Mucosa of gallbladder (tissue), 1 donor: ENCODE results near the gene TDRD7. TPM values are rescaled to one million over a fixed set of nuclear protein-coding genes. Genes with fewer than 3 reads are reported as not detected.
A peak's percentile ranks its signal among the peaks of the same experiment; 100 is the strongest.

ENCODE experiments used
- DNase-seq: peaks from one replicate; pipeline ENCODE4 v3.0.0-alpha.2; 2020; ENCODE audit warnings: low spot score
- total RNA-seq: library from RNA; stranded (reverse); gene quantifications from one replicate; pipeline ENCODE4 v1.2.1, GENCODE V29; 2021
- donor health status: DM: no; HTN: no; CAD: no.

Gene TDRD7
- total RNA-seq, 1 donor from 2014 or later = 25.7 TPM

GRCh38 chr9:97504381-97505216, 92.7 kb downstream of the TDRD7 start:
- DNase-seq = no peak

- no peak for DNase-seq
Measured at GRCh38 chr9:97505845-97506244, 93.9 kb downstream of the TDRD7 start.

- DNase-seq = no peak
Measured at GRCh38 chr9:97506306-97506705, 94.4 kb downstream of the TDRD7 start.

DNA sequence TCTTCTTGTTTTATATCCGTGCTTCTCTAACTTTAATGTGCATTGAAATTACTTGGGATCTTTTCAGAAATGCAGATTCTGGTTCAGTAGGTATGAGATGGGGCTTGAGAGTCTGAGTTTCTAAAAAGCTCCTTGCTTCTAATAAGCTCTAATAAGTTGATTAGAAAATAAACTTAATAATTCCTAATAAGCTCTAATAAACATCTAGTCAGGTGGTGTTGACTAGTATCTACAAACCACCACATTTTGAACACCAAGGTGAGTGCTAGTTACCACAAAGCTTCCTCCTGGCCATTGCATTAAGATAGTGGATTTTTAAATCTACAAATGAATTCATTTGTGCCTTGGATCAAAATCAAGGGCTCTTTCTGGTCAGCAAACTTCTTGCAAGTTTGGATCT, 94.9 kb downstream of the TDRD7 start:
- no peak for DNase-seq

GRCh38 chr9:97507428-97507984, 95.6 kb downstream of the TDRD7 start:
- DNase-seq = no peak

- DNase-seq = no peak
Measured at GRCh38 chr9:97508852-97509251, 97.0 kb downstream of the TDRD7 start.

- no peak for DNase-seq
Measured at GRCh38 chr9:97510797-97511654, 99.1 kb downstream of the TDRD7 start.

- DNase-seq = no peak
Measured at GRCh38 chr9:97511655-97512427, 99.9 kb downstream of the TDRD7 start.

DNA sequence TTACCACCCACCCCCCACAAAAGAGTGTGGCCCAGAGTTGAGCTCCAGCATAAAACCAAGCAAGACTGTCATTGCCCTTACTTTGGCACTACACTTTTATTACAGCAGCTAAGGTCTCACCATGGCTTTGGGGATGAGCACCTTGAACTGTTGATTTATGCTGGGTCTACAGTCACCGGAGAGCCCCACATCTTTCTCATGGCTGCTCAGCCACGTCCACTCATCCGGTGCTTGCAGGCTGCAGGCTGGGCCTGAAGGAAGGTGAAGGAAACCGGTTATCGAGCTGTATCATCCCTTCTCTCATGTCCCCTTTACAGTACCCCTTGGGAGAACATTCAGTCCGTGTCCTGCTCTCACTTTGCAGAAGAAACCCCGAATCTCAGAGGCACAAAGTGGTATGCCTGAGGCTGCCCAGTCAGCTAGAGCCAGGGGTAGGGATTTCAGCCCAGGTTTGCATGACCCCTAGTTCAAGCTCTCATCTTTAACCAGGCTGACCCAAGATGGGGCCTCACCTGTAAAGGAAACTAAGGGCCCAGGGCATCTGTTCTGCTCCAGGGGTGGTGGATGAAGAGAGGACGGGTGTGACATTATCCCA, 101.2 kb downstream of the TDRD7 start:
- DNase-seq = no peak

- no peak for DNase-seq
Measured at GRCh38 chr9:97514531-97514930, 102.6 kb downstream of the TDRD7 start.

DNA sequence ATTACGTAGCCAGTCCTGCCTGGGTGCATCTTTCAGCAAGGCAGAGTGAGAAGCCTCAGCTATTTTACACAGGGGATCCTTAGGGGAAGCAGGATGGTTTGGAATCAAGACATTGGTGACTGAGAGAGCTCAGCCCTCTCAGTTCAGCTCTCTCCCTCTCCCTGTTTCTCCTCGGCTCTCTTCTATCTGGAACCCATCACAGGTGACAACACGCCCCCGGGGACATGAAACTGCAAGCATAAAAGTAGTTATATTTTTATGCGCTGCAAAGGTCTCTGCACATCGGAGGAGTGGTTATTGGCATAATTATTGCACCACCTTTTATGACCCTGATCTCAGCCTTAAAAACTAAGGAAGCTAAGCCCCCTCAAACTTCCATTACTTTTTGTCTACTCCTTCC, 103.8 kb downstream of the TDRD7 start:
- no peak for DNase-seq

DNA sequence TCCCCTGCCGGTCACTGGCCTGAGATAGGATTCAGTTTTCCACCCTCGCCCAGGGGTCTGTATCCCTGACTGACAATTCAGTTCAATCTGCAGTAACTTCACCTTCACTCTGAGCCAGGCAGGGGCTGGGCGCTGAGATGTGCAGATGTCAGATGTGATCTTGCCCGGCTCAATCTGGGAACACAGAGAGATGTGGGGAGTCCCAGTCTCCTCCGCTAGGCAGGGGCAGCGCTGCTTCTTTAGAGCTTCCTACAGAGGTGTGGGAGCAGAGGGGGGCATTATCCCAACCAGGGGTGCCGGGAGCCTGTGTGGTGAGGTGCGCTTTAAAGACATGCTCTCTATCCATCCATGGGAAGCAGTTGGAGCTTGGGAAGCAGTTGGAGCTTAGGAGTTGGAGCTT, 104.2 kb downstream of the TDRD7 start:
- DNase-seq = no peak

DNA sequence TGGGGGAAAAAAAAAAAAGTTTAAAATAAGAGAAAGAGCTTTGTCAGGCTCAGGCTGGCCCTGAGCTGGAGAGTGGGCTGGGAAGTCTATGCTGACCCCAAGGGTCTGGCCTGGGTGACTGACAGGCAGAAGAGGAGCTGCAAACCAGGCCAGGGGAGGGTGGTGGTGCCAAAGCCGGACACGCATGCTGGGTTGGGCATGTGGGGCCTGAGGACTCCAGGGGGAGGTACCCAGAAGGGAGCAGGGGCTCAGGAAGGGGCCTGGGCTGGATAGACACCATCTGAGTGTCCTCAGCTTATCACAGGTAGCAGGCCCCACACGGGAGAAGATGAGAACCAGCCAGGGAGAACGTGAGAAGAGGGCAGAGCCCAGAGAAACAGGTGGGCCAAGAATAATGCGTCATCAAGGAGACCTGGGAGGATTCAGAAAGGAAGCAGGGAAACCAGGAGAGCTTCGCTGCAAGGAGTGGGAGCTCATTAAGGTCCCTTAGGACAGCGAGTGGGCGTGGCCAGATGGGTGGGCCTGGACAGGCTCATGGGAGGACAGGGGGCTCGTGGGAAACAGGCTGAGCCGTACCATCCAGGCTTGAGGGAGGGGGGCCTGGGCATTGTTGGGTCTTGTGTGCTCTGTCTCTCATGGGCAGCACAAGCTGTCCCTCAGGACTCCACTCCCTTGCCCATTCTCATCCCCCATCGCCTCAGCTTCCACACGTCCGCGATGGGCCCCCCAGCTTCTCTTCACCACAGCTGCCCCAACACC, 105.6 kb downstream of the TDRD7 start:
- no peak for DNase-seq

DNA sequence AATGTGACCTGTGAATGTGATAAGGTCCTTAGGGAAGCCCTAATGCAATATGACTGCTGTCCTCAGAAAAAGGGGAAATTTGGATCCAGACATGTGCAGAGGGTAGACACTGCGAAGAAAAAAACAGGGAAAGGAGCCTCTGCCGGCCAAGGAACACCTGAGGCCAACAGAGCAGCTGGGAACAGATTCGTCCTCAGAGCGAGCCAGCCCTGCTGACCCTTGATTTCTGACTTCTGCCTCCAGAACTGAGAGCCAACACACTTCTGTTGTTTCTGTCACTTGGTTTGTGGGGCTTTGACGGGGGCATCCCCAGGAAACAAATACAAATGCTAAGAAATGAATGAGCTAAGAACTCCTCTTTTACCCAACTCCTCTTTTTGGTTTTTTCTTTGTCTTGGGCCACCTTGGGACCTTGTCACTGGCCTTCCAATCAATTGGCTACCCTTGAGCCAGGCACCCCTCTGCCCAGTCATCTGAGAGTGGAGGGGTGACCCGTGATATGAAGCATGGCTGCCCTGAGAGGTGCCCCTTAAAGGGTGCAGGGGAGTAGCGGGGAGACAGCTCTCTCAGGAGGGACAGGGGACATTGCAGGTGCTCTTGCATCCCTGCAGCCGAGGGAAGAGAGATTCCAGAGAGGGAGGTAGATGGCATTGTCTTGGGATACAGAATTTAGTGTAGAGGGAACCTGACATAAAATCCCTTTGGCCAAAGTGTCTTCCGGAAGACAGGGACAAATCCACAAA, 106.4 kb downstream of the TDRD7 start:
- DNase-seq = no peak

DNA sequence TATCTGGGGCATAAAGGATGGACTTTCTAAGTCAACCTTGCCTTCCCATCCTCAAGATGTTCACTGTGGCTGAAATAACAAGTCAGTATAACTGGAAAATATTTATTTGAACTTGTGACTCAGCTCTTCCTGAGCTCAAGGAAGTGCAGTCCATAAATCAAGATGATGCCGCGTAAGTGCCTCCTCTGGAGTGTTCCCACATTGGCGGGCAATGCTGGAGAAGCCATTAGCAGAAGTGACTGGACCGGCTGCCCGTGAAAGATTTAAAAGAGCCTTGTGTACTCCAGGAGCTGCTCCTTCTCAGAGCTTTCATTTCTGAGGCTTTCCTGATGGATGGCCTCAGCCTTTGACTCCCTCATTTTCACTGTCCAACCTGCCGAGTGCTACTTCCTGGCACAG, 107.0 kb downstream of the TDRD7 start:
- DNase-seq = peak; percentile 24

- DNase-seq = no peak
Measured at GRCh38 chr9:97519441-97519970, 107.6 kb downstream of the TDRD7 start.

- no peak for DNase-seq
Measured at GRCh38 chr9:97521576-97522333, 109.9 kb downstream of the TDRD7 start.

GRCh38 chr9:97524424-97524823, 112.5 kb downstream of the TDRD7 start:
- DNase-seq = no peak

DNA sequence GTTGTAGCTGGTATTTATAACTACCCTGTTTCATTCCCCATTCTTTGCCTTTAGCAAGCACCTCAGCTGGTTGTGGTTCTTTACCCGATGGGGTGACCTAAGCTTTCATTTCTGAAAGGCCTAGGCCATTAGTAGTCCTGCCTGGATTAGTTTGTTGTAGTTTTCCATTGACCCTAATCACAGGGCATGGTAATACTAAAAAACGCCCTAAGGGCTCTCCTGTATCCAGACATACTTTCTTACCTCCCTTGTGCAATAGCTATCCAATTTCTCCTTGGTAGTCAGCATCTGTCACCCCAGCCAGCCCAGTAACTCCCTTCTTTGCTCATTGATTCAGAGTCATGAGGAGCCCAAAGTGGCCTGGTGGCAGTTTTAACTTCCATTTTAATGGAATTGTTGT, 113.6 kb downstream of the TDRD7 start:
- DNase-seq = no peak
